HFFc6 (cell line): ENCODE measurements around the gene RNU7-1. TPM values are rescaled to one million over a fixed set of nuclear protein-coding genes. Genes with fewer than 3 reads are reported as not detected.
A peak's percentile ranks its signal among the peaks of the same experiment; 100 is the strongest.

Experiments used
- DNase-seq: peaks from one replicate; pipeline ENCODE4 v3.0.0-alpha.2; 2018
- H3K27ac Mint-ChIP-seq: 2 replicates; pipeline ENCODE4 v1.8.0; 2020; ENCODE audit warnings: mild to moderate bottlenecking, mixed read lengths
- H3K27me3 Mint-ChIP-seq: 2 replicates; pipeline ENCODE4 v1.8.0; 2021; ENCODE audit warnings: mild to moderate bottlenecking, moderate library complexity, mixed read lengths; ENCODE audit not compliant: insufficient read depth
- H3K36me3 Mint-ChIP-seq: 2 replicates; pipeline ENCODE4 v1.8.0; 2021; ENCODE audit warnings: low read depth, mixed read lengths
- H3K4me1 Mint-ChIP-seq: 2 replicates; pipeline ENCODE4 v1.8.0; 2020; ENCODE audit warnings: low read depth, mixed read lengths
- H3K4me3 Mint-ChIP-seq: 2 replicates; pipeline ENCODE4 v1.8.0; 2020; ENCODE audit warnings: mild to moderate bottlenecking, moderate library complexity, mixed read lengths
- H3K9me3 Mint-ChIP-seq: 2 replicates; pipeline ENCODE4 v1.8.0; 2020; ENCODE audit warnings: mild to moderate bottlenecking, mixed read lengths
- total RNA-seq, 6 experiments: library from RNA; stranded (reverse); fragmentation: NEBNext Ultra II Directional; extraction: Animal tissue kit (Norgen Biotek cat#: 25700); gene quantifications; 2 replicates in 1 of 6; 3 replicates in 5 of 6; pipeline ENCODE4 v1.2.3, GENCODE V29; 2021
- TF ChIP-seq, protein P1 (sequence below): fragments of 200-600 bp; sonication (generic); IDR thresholded peaks from 2 replicates; pipeline ENCODE4 v1.5.0; 2021; ENCODE audit warnings: antibody characterized with exemption, mild to moderate bottlenecking

The RNU7-1 gene
- total RNA-seq, 6 experiments from 2014 or later = not detected

DNA sequence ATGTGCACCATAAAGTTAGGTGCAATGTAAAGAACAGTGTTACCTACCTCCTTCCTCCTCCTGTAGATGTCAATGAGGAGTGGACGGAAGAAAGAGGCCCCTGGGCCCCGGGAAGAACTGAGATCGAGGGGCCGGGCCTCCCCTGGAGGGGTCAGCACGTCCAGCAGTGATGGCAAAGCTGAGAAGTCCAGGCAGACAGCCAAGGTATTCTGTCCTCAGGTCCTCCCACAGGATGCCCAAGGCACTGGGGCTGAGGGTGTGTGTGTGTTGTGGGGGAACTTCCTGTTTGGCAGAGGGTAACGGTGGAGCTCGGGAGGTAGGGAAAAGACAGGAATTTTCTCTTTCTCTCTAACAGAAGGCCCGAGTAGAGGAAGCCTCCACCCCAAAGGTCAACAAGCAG is 9.5 kb upstream of the RNU7-1 start:
- peaks cover 3% of the 10 kb centered on the region; the same call in 1 of the 2 replicates for H3K27me3 Mint-ChIP-seq
- peak overlapping the region; percentile 86 for H3K27ac Mint-ChIP-seq
- peak; percentile 23 for DNase-seq
- peak overlapping the region; percentile 27 for H3K4me3 Mint-ChIP-seq
- peaks cover 47% of the 10 kb centered on the region for H3K36me3 Mint-ChIP-seq
- peaks cover 74% of the 10 kb centered on the region for H3K4me1 Mint-ChIP-seq
- TF ChIP-seq, protein P1, sequence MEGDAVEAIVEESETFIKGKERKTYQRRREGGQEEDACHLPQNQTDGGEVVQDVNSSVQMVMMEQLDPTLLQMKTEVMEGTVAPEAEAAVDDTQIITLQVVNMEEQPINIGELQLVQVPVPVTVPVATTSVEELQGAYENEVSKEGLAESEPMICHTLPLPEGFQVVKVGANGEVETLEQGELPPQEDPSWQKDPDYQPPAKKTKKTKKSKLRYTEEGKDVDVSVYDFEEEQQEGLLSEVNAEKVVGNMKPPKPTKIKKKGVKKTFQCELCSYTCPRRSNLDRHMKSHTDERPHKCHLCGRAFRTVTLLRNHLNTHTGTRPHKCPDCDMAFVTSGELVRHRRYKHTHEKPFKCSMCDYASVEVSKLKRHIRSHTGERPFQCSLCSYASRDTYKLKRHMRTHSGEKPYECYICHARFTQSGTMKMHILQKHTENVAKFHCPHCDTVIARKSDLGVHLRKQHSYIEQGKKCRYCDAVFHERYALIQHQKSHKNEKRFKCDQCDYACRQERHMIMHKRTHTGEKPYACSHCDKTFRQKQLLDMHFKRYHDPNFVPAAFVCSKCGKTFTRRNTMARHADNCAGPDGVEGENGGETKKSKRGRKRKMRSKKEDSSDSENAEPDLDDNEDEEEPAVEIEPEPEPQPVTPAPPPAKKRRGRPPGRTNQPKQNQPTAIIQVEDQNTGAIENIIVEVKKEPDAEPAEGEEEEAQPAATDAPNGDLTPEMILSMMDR = no peak
- no peaks in the 10 kb centered on the region for H3K9me3 Mint-ChIP-seq

DNA sequence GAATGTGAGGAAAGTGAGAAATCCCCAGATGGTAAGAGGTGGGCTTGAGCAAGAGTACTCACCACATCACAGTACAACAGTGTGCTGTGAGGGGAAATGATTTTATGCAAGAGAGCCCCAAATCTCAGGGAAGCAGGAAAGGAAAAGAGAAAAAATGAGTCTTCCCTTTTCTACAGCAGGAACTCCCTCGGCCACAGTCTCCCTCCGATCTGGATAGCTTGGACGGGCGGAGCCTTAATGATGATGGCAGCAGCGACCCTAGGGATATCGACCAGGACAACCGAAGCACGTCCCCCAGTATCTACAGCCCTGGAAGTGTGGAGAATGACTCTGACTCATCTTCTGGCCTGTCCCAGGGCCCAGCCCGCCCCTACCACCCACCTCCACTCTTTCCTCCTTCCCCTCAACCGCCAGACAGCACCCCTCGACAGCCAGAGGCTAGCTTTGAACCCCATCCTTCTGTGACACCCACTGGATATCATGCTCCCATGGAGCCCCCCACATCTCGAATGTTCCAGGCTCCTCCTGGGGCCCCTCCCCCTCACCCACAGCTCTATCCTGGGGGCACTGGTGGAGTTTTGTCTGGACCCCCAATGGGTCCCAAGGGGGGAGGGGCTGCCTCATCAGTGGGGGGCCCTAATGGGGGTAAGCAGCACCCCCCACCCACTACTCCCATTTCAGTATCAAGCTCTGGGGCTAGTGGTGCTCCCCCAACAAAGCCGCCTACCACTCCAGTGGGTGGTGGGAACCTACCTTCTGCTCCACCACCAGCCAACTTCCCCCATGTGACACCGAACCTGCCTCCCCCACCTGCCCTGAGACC is 8.0 kb upstream of the RNU7-1 start:
- Mint-ChIP-seq H3K36me3 (peaks cover 46% of the 10 kb centered on the region), H3K9me3 (no peaks in the 10 kb centered on the region), H3K4me3 (no peak overlapping the region; the same call in 1 of the 2 replicates), H3K4me1 (peaks cover 64% of the 10 kb centered on the region), H3K27me3 (peaks cover 10% of the 10 kb centered on the region), H3K27ac (peak overlapping the region; percentile 86)
- TF ChIP-seq, protein P1 = no peak
- no peak for DNase-seq

DNA sequence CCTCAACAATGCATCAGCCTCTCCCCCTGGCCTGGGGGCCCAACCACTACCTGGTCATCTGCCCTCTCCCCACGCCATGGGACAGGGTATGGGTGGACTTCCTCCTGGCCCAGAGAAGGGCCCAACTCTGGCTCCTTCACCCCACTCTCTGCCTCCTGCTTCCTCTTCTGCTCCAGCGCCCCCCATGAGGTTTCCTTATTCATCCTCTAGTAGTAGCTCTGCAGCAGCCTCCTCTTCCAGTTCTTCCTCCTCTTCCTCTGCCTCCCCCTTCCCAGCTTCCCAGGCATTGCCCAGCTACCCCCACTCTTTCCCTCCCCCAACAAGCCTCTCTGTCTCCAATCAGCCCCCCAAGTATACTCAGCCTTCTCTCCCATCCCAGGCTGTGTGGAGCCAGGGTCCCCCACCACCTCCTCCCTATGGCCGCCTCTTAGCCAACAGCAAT is 7.4 kb upstream of the RNU7-1 start:
- Mint-ChIP-seq H3K9me3 (no peaks in the 10 kb centered on the region), H3K27me3 (peaks cover 10% of the 10 kb centered on the region), H3K27ac (peak overlapping the region; percentile 82), H3K4me1 (peaks cover 58% of the 10 kb centered on the region), H3K36me3 (peaks cover 48% of the 10 kb centered on the region), H3K4me3 (0 out of 2 replicates have a peak overlapping the region, but pooled peaks have one; percentile 28)
- TF ChIP-seq, protein P1 = no peak
- no peak for DNase-seq

GRCh38 chr12:6936636-6937480 is 6.8 kb upstream of the RNU7-1 start:
- TF ChIP-seq, protein P1 = no peak
- H3K4me3 Mint-ChIP-seq = peak overlapping the region; percentile 65; the same call in 1 of the 2 replicates
- H3K36me3 Mint-ChIP-seq = peaks cover 48% of the 10 kb centered on the region
- DNase-seq = no peak
- H3K9me3 Mint-ChIP-seq = no peaks in the 10 kb centered on the region
- H3K27me3 Mint-ChIP-seq = peaks cover 10% of the 10 kb centered on the region
- peak overlapping the region; percentile 82 for H3K27ac Mint-ChIP-seq
- H3K4me1 Mint-ChIP-seq = peaks cover 55% of the 10 kb centered on the region

DNA sequence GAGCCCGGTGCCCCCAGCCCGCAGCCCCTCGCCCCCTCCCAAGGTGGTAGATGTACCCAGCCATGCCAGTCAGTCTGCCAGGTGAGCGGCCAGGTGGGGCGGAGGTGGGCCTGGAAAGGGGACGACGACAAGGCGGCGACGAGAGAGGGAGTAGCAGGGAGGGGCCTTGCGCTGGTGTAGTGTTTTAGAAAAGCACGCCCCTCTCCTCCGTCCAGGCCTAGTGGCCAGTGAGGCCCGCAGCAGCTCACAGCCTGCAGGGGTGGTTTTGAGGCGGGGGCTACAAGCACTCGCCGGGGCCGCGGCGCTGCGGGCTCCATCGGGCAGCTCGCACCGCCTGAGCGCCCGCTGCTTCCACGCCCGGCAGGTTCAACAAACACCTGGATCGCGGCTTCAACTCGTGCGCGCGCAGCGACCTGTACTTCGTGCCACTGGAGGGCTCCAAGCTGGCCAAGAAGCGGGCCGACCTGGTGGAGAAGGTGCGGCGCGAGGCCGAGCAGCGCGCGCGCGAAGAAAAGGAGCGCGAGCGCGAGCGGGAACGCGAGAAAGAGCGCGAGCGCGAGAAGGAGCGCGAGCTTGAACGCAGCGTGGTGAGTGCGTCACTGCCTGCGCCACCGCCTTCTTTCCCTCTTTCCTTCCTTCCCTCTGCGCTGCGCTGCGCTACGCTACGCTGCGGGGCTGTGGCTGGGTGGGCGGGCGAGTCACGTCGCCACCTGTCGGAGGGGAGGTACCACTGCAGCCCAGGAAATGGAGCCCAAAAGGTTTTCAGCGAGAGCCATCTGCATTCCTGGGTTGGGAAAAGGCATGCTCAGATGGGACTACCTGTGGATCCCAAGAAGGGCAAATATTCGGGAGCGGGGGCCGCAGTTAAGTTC is 5.9 kb upstream of the RNU7-1 start:
- DNase-seq = peak; percentile 90
- Mint-ChIP-seq H3K27ac (peak overlapping the region; percentile 84), H3K36me3 (peaks cover 53% of the 10 kb centered on the region), H3K9me3 (no peaks in the 10 kb centered on the region), H3K4me1 (peaks cover 55% of the 10 kb centered on the region), H3K27me3 (peaks cover 10% of the 10 kb centered on the region), H3K4me3 (peak overlapping the region; percentile 65)
- TF ChIP-seq, protein P1 = peak; percentile 95
